ENCODE measurements around the gene CEP164.

GRCh38 chr11:117453886-117454563 lies 126.4 kb downstream of the CEP164 start:
- no peak for TF ChIP-seq POLR2AphosphoS5 (IDR thresholded peaks at IDR 0.05; ENCODE audit: low read depth, low read length)
- no peak for TF ChIP-seq REST (IDR thresholded peaks at IDR 0.05; ENCODE audit: insufficient read depth in 1 of 2, low read depth in 2 of 2, low read length in 2 of 2)
- no peak for TF ChIP-seq SIN3A (IDR thresholded peaks at IDR 0.05; ENCODE audit: borderline replicate concordance, insufficient read depth, low read length)
- no peak for TF ChIP-seq TAF1 (IDR thresholded peaks at IDR 0.05; ENCODE audit: borderline replicate concordance, insufficient read depth, low read length)
